HepG2 (cell line): ENCODE measurements around the gene GPC6. TPM values are rescaled to one million over a fixed set of nuclear protein-coding genes. Genes with fewer than 3 reads are reported as not detected.

Experiments used
- ATAC-seq: fragments of 200-7000 bp; cut with Tn5 transposase; 3 replicates; pipeline ENCODE4 v1.9.1; 2020; ENCODE audit warnings: mild to moderate bottlenecking, moderate library complexity
- BruUV-seq: library from RNA; stranded (reverse); fragments of 400-500 nt; replicated peaks from 2 replicates; lab custom pipeline; 2021; lab: Mats Ljungman, UMichigan
- CTCF ChIA-PET: fragments of 300-600 bp; formaldehyde crosslinking; extraction: SDS; loops from one replicate; lab custom pipeline; 2021; ENCODE audit warnings: low total read pairs, inconsistent platforms, low intra/inter-chr PET ratio; lab: Yijun Ruan, JAX
- POLR2A ChIA-PET: fragments of 350-600 bp; sonication (Branson Sonifier 250); formaldehyde crosslinking; loops from one replicate; lab custom pipeline; 2020; ENCODE audit warnings: antibody characterized with exemption, inconsistent platforms; lab: Yijun Ruan, JAX
- DNase-seq: peaks from one replicate; pipeline ENCODE4 v3.0.0-alpha.2; 2015; ENCODE audit warnings: low spot score
- FAIRE-seq: peaks from 3 replicates; lab custom pipeline; 2011; peaks lifted over from hg19 to GRCh38; lab: Jason Lieb, UNC
- H2AFZ ChIP-seq: one replicate; pipeline ENCODE4 v1.6.1; 2011; ENCODE audit warnings: low read length, inconsistent platforms
- H3K27ac ChIP-seq: fragments of 300-600 bp; 3 replicates; pipeline ENCODE4 v1.8.0; 2011; ENCODE audit warnings: mixed run types, mild to moderate bottlenecking, mixed read lengths, low read length, inconsistent platforms; ENCODE audit not compliant: insufficient read depth; ENCODE audit errors: extremely low read length
- H3K27me3 ChIP-seq, 2 experiments: fragments of 200-600 bp in 1 of 2; 2 replicates in 1 of 2; 3 replicates in 1 of 2; pipeline versions ENCODE4 v1.6.0 to v1.8.0; 2011; ENCODE audit warnings: low read length in 2 of 2, mild to moderate bottlenecking in 2 of 2, moderate library complexity in 2 of 2, inconsistent platforms in 1 of 2; ENCODE audit not compliant: insufficient read depth in 2 of 2, control insufficient read depth in 1 of 2
- H3K36me3 ChIP-seq, 2 experiments: fragments of 200-600 bp in 1 of 2; replicated peaks in 1 of 2; 2 replicates in 1 of 2; 3 replicates in 1 of 2; pipeline versions ENCODE4 v1.5.1 to v1.8.0; 2011; ENCODE audit warnings: low read length in 2 of 2, inconsistent platforms in 1 of 2; ENCODE audit not compliant: insufficient read depth in 2 of 2, control insufficient read depth in 1 of 2
- H3K4me1 ChIP-seq: 2 replicates; pipeline ENCODE4 v1.5.1; 2012; ENCODE audit warnings: low read length, inconsistent platforms; ENCODE audit not compliant: insufficient read depth
- H3K4me2 ChIP-seq: 2 replicates; pipeline ENCODE4 v1.6.0; 2011; ENCODE audit warnings: low read depth, low read length, inconsistent platforms
- H3K4me3 ChIP-seq, 3 experiments: fragments of 200-600 bp in 1 of 3; sonication (generic), shearing (Covaris generic) in 1 of 3; replicated peaks in 1 of 3; 2 replicates each; pipeline ENCODE4 v1.5.1; 2011 to 2016; ENCODE audit warnings: low read length in 3 of 3, inconsistent platforms in 2 of 3, low read depth in 2 of 3, mild to moderate bottlenecking in 2 of 3, control low read depth in 1 of 3, mixed read lengths in 1 of 3; ENCODE audit not compliant: insufficient read depth in 1 of 3
- H3K79me2 ChIP-seq: one replicate; pipeline ENCODE4 v1.6.1; 2011; ENCODE audit warnings: low read length, inconsistent platforms; ENCODE audit not compliant: insufficient read depth
- H3K9ac ChIP-seq: 2 replicates; pipeline ENCODE4 v1.6.0; 2011; ENCODE audit warnings: mild to moderate bottlenecking, low read depth, low read length, inconsistent platforms; ENCODE audit not compliant: insufficient read depth
- H3K9me3 ChIP-seq: 2 replicates; pipeline ENCODE4 v1.5.1; 2012; ENCODE audit warnings: mild to moderate bottlenecking, low read length
- H4K20me1 ChIP-seq: 2 replicates; pipeline ENCODE4 v1.6.0; 2011; ENCODE audit warnings: inconsistent platforms, mild to moderate bottlenecking, low read length, moderate library complexity; ENCODE audit not compliant: insufficient read depth
- FOSL2 ChIP-seq: sonication (generic); formaldehyde crosslinking; IDR thresholded peaks from 2 replicates; pipeline ENCODE4 v1.4.0; 2020; ENCODE audit warnings: missing genetic modification reagents
- MAFF ChIP-seq: IDR thresholded peaks from 2 replicates; pipeline ENCODE4 v1.6.1; 2011; ENCODE audit warnings: low read depth, low read length, improper control_type of control experiment
- MAFK ChIP-seq, 2 experiments: IDR thresholded peaks in 1 of 2; conservative IDR thresholded peaks in 1 of 2; 2 replicates each; pipeline ENCODE4 v1.6.1; 2011; ENCODE audit warnings: improper control_type of control experiment in 2 of 2, low read length in 2 of 2
- NAIF1 ChIP-seq: sonication (generic); formaldehyde crosslinking; IDR thresholded peaks from 2 replicates; pipeline ENCODE4 v1.5.0; 2020; ENCODE audit warnings: mild to moderate bottlenecking, missing genetic modification reagents, borderline replicate concordance
- ZBTB42 ChIP-seq: sonication (generic); formaldehyde crosslinking; IDR thresholded peaks from 2 replicates; pipeline ENCODE4 v1.5.0; 2020; ENCODE audit warnings: mild to moderate bottlenecking, missing genetic modification reagents
- ZNF674 ChIP-seq: sonication (generic); formaldehyde crosslinking; IDR thresholded peaks from 2 replicates; pipeline ENCODE4 v1.5.0; 2020; ENCODE audit warnings: low read depth, mild to moderate bottlenecking, missing genetic modification reagents
- in situ Hi-C: cut with HindIII; loops from 2 replicates; pipeline ENCODE4 v1.10.0; 2017; ENCODE audit warnings: low pct_unique_long_range_greater_than_20kb; ENCODE audit not compliant: extremely low pct_ligation_motif_present
- intact Hi-C: fragments of 100-400 bp; cut with micrococcal nuclease; formaldehyde crosslinking; loops from one replicate; pipeline ENCODE4 v1.10.0; 2022; ENCODE audit not compliant: unreplicated experiment
- polyA plus RNA-seq, 8 experiments: library from polyadenylated mRNA; depleted of rRNA in 3 of 8; stranded (reverse) in 7 of 8; unstranded in 1 of 8; fragments of >200 nt; fragmentation: Illumina TruSeq in 4 of 8; extraction: Trizol in 4 of 8; gene quantifications; 2 replicates each; pipeline versions ENCODE4 v1.2.1 to v1.2.3, GENCODE V29; 2011 to 2016; ENCODE audit warnings: low read depth in 4 of 8, missing spikeins in 1 of 8, mixed read lengths in 1 of 8; ENCODE audit not compliant: insufficient read depth in 1 of 8
- total RNA-seq, 5 experiments: library from RNA; depleted of rRNA; stranded (reverse); fragments of >200 nt; fragmentation: Illumina TruSeq; extraction: Trizol; gene quantifications; 2 replicates each; pipeline ENCODE4 v1.2.3, GENCODE V29; 2016; ENCODE audit warnings: low read depth in 1 of 5
- TF ChIP-seq, protein P1 (sequence below): sonication (generic); formaldehyde crosslinking; IDR thresholded peaks from 2 replicates; pipeline ENCODE4 v1.4.0; 2020; ENCODE audit warnings: mild to moderate bottlenecking, missing genetic modification reagents
- TF ChIP-seq, protein P2 (sequence below): sonication (generic); formaldehyde crosslinking; IDR thresholded peaks from 2 replicates; pipeline ENCODE4 v1.4.0; 2020; ENCODE audit warnings: mild to moderate bottlenecking, missing genetic modification reagents, borderline replicate concordance
- TF ChIP-seq, protein P3 (sequence below): sonication (generic); formaldehyde crosslinking; IDR thresholded peaks from 2 replicates; pipeline ENCODE4 v1.5.0; 2020; ENCODE audit warnings: missing genetic modification reagents
- TF ChIP-seq, protein P4 (sequence below): sonication (generic); formaldehyde crosslinking; IDR thresholded peaks from 2 replicates; pipeline ENCODE4 v1.4.0; 2020; ENCODE audit warnings: missing genetic modification reagents, borderline replicate concordance

GPC6 gene
- total and polyA plus RNA-seq, 2 of the 13 experiments (the other 11 are each of a cell fraction or from before 2014, with no cell fraction given), result 24.5 to 33.9 TPM

DNA sequence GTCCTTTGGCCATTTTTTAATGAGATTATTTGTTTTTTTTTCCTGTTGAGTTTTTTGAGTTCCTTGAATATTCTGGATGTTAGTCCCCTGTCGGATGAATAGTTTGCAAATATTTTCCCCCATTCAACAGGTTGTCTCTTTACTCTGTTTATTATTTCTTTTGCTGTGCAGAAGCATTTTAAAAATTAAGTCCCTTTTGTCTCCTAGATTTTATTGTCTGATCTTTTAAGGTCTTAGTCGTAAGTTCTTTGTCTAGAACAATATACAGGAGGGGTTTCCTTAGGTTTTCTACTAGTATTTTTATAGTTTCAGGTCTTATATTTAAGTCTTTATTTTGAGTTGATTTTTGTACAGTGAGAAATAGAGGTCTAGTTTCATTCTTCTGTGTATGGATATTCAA lies 284.4 kb downstream of the GPC6 start (continued):
- TF ChIP-seq ZNF674 (CRISPR knock-in tag) (no peak), ZBTB42 (CRISPR knock-in tag) (no peak)
- TF ChIP-seq, protein P1, sequence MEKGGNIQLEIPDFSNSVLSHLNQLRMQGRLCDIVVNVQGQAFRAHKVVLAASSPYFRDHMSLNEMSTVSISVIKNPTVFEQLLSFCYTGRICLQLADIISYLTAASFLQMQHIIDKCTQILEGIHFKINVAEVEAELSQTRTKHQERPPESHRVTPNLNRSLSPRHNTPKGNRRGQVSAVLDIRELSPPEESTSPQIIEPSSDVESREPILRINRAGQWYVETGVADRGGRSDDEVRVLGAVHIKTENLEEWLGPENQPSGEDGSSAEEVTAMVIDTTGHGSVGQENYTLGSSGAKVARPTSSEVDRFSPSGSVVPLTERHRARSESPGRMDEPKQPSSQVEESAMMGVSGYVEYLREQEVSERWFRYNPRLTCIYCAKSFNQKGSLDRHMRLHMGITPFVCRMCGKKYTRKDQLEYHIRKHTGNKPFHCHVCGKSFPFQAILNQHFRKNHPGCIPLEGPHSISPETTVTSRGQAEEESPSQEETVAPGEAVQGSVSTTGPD (CRISPR knock-in tag), result no peak
- TF ChIP-seq, all 625 proteins: peak for 0

DNA sequence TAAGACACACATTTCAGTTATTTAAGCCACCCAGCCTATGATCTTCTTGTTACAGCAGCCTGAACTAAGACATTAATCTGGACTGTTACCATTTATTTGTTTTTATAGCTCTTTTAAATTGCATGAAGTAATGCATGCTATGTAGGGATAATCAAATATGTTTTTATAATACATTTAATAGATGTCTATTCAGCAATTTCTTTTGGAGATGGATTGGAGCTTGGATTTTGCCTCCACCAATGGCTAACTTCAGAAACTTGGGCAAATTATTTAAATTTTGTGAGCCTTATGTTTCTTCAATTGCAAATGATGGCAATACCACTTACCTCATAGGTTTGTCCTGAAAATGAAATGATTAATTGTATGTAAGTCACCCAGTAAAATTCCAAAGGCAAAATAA lies 288.7 kb downstream of the GPC6 start:
- DNase-seq (no peak), FAIRE-seq (no peak)
- Histone ChIP-seq H3K27me3 (no peaks in the 10 kb centered on the region), H3K27ac (no peak overlapping the region), H3K36me3 (no peaks in the 10 kb centered on the region), H3K4me2 (no peak overlapping the region)
- peak; percentile 11 to 61; a peak in 2 of 4 replicates for TF ChIP-seq MAFK (conservative IDR thresholded peaks at IDR 0.05 in 1 of 2, IDR thresholded peaks at IDR 0.05 in 1 of 2; ENCODE audit: low read length in 2 of 2)
- TF ChIP-seq, protein P2, sequence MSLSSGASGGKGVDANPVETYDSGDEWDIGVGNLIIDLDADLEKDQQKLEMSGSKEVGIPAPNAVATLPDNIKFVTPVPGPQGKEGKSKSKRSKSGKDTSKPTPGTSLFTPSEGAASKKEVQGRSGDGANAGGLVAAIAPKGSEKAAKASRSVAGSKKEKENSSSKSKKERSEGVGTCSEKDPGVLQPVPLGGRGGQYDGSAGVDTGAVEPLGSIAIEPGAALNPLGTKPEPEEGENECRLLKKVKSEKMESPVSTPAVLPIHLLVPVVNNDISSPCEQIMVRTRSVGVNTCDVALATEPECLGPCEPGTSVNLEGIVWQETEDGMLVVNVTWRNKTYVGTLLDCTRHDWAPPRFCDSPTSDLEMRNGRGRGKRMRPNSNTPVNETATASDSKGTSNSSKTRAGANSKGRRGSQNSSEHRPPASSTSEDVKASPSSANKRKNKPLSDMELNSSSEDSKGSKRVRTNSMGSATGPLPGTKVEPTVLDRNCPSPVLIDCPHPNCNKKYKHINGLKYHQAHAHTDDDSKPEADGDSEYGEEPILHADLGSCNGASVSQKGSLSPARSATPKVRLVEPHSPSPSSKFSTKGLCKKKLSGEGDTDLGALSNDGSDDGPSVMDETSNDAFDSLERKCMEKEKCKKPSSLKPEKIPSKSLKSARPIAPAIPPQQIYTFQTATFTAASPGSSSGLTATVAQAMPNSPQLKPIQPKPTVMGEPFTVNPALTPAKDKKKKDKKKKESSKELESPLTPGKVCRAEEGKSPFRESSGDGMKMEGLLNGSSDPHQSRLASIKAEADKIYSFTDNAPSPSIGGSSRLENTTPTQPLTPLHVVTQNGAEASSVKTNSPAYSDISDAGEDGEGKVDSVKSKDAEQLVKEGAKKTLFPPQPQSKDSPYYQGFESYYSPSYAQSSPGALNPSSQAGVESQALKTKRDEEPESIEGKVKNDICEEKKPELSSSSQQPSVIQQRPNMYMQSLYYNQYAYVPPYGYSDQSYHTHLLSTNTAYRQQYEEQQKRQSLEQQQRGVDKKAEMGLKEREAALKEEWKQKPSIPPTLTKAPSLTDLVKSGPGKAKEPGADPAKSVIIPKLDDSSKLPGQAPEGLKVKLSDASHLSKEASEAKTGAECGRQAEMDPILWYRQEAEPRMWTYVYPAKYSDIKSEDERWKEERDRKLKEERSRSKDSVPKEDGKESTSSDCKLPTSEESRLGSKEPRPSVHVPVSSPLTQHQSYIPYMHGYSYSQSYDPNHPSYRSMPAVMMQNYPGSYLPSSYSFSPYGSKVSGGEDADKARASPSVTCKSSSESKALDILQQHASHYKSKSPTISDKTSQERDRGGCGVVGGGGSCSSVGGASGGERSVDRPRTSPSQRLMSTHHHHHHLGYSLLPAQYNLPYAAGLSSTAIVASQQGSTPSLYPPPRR (CRISPR knock-in tag), result no peak
- TF ChIP-seq, protein P3, sequence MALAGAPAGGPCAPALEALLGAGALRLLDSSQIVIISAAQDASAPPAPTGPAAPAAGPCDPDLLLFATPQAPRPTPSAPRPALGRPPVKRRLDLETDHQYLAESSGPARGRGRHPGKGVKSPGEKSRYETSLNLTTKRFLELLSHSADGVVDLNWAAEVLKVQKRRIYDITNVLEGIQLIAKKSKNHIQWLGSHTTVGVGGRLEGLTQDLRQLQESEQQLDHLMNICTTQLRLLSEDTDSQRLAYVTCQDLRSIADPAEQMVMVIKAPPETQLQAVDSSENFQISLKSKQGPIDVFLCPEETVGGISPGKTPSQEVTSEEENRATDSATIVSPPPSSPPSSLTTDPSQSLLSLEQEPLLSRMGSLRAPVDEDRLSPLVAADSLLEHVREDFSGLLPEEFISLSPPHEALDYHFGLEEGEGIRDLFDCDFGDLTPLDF (CRISPR knock-in tag), result no peak
- TF ChIP-seq FOSL2 (CRISPR knock-in tag), result no peak
- TF ChIP-seq NAIF1 (CRISPR knock-in tag), result no peak
- peak; percentile 14; the same call in 1 of the 2 replicates for TF ChIP-seq MAFF
- TF ChIP-seq, protein P4, sequence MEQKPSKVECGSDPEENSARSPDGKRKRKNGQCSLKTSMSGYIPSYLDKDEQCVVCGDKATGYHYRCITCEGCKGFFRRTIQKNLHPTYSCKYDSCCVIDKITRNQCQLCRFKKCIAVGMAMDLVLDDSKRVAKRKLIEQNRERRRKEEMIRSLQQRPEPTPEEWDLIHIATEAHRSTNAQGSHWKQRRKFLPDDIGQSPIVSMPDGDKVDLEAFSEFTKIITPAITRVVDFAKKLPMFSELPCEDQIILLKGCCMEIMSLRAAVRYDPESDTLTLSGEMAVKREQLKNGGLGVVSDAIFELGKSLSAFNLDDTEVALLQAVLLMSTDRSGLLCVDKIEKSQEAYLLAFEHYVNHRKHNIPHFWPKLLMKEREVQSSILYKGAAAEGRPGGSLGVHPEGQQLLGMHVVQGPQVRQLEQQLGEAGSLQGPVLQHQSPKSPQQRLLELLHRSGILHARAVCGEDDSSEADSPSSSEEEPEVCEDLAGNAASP (CRISPR knock-in tag), result no peak
- TF ChIP-seq, all 625 proteins: peak for 2
- Histone ChIP-seq H3K4me3 (no peak overlapping the region), H2AFZ (no peak overlapping the region), H3K9ac (no peak overlapping the region), H4K20me1 (no peaks in the 10 kb centered on the region), H3K79me2 (peaks cover 7% of the 10 kb centered on the region), H3K4me1 (no peaks in the 10 kb centered on the region), H3K9me3 (no peaks in the 10 kb centered on the region)
- CTCF ChIA-PET, result no interaction called here
- POLR2A ChIA-PET, result no interaction called here
- intact Hi-C loops (no loop called here), in situ Hi-C loops (no loop called here)
- no TSS peak for BruUV-seq
- no peak for ATAC-seq
